DMS79 (cell line): ENCODE measurements around the gene DLG3.
A peak's percentile ranks its signal among the peaks of the same experiment; 100 is the strongest.
"Not testable (repeated sequence)": the region's sequence is repeated elsewhere in the genome, so short reads cannot be mapped to it uniquely, and the experiment has no call there.

ENCODE experiments used
- DNase-seq: peaks from one replicate; lab custom pipeline; 2025; lab: John Stamatoyannopoulos, UW

DLG3 gene

GRCh38 chrX:70444326-70444945 lies at the start of gene DLG3:
TSS of gene DLG3 (plus strand) at chrX:70444835. CDS start at chrX:70445202, 367 bp downstream.
- DNase-seq, result peak; percentile 6

- no peak for DNase-seq
Observed at GRCh38 chrX:70398899-70399298, 45.7 kb upstream of the DLG3 start.

GRCh38 chrX:70400181-70400580 lies 44.5 kb upstream of the DLG3 start:
- not testable (repeated sequence) for DNase-seq

DNA sequence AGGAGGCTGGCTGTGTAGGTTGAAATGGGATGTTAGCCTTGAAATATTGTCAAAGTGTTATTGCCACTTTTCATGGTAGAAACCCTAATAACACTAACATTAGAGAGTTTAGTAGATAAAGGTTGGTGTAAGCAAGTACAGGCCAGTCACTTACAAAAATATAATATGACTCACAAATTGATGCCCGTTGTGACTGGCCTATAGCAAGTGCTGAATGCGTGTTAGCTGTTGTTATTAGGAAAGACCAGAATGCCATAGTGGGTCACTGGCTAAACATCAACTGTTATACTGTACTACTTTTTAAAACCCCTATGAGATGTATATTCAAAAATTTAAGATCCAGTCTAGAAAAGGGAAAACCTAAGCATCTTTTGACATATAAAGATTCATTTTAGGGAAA lies 41.9 kb upstream of the DLG3 start:
- DNase-seq, result no peak

DNA sequence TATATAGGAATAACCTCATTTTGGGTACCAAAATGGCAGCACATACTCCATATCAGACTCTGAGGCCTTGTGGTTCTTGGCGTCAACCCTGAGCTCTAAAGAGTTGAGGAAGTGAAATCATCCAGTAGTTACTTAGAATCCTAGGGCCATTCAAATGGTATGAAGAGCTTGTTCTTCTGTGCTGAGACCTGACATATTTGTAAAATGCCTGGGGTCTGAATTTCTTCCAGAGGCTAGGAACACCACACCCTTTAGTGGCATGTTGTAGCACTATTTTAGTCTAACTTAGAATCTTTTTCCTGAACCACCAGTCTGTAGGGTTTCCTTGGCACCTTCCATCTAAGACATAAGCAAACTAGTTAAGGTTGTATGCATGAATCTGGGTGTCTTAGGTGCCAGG lies 39.6 kb upstream of the DLG3 start:
- no peak for DNase-seq

- no peak for DNase-seq
Observed at GRCh38 chrX:70410921-70411320, 33.7 kb upstream of the DLG3 start.

DNA sequence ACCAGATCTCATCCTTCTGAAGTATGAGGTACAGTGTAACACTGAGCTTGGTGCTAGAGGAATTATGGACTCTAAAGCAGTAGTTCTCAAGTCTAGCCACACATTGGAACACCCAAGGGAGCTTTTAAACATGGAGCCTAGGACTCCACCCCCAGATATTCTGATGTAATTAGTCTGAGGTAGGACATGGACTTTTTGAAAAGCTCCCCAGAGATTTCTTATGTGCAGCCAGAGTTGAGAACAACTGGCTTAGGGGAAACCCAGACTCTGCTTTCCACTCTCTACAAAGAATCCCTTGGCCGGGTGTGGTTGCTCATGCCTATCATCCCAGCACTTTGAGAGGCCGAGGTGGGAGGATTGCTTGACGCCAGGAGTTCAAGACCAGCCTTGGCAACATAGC lies 33.2 kb upstream of the DLG3 start:
- DNase-seq, result no peak

GRCh38 chrX:70421618-70422017 lies 23.0 kb upstream of the DLG3 start:
- DNase-seq, result no peak

DNA sequence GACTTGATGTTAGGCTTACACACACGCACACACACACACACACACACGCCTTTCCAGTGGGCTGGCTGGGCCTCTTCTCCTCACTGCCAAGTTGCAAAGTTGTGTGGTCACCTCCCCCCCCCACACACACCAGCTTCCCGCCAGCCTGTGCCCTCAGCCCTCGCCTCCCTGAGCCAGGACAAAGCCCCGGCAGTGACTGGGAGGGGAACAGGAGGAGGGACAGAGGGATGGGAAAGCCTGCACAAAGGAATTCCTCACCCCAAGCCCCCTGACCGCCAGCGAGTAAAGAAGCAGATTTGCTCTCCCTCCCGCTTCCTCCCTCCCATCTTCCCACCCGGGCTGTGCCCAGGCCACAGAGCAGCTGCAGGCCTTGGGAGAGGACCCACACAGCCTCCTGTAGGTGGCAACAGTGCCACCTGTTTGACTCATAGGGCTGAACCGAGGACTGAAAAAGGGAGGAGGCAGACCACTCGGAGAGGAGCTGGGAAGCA lies 21.7 kb upstream of the DLG3 start, which contains the start of gene GDPD2:
Gene GDPD2 (plus strand): TSS at position 464 of the 491 bp plus-strand sequence. CDS start 1,671 bp downstream, outside the sequence.
- peak; percentile 8 for DNase-seq

- no peak for DNase-seq
Observed at GRCh38 chrX:70423936-70424675, 20.5 kb upstream of the DLG3 start.

DNA sequence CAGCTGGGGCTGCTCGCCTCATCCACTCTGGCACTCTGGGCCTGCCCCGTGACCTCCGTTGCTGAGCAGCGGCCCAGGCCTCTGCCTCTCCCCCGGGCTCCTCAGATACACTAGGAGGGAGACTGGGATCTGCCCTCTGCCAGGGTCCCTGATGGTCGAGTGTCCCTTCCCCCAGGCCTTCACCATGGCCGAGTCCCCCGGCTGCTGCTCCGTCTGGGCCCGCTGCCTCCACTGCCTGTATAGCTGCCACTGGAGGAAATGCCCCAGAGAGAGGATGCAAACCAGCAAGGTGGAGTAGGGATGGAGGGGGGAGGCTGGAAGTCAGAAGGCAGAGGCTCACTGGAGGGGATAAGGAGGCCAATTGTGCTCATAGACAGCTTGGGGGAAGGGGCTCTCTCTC lies 19.8 kb upstream of the DLG3 start:
- DNase-seq, result no peak

DNA sequence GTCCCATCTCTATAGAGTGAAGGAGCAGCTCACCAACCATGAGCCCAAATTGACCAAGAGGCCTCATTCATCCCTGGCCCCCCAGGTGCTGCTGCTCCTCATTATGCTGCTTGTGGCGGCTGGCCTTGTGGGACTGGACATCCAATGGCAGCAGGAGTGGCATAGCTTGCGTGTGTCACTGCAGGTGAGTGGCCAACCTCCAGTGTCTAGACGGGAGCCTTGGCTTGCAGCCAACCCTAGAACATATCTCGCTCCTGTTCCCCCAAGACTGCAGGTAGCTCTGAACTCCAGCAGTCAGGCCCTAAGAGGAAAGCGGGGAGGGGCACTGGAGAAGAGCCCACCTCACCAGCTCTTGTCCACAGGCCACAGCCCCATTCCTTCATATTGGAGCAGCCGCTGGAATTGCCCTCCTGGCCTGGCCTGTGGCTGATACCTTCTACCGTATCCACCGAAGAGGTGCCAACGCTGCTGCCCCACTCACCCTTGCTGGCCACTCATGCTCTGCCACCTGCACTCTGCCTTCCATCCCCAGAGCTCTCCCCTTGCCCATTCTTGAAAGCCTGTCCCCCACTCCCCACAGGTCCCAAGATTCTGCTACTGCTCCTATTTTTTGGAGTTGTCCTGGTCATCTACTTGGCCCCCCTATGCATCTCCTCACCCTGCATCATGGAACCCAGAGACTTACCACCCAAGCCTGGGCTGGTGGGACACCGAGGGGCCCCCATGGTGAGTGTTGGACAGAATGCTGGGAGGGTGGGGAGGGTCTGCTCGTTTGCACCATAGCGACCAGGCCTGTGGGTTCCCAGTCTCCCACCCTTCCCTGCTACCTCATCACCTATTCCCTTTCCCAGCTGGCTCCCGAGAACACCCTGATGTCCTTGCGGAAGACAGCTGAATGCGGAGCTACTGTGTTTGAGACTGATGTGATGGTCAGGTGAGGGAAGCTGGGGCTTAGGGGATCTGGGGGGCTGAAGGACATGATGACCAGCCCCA lies 18.1 kb upstream of the DLG3 start:
- no peak for DNase-seq

DNA sequence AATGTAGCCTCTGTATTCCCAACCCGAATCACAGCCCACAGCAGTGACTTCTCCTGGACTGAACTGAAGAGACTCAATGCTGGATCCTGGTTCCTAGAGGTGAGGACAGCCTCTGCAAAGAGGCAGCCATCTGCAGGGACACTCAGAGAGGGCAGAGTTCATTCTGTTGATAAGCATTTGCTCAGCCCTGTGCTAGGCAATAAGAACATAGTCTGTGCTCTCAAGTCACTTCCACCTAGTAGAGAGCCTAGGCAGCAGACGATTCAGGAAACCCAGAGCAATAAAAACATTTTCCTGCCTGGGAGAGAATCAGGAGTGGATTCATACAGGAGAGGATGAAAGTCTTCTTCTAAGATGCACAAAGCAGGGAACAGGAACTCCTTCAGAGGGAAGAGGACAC lies 17.3 kb upstream of the DLG3 start:
- no peak for DNase-seq

DNA sequence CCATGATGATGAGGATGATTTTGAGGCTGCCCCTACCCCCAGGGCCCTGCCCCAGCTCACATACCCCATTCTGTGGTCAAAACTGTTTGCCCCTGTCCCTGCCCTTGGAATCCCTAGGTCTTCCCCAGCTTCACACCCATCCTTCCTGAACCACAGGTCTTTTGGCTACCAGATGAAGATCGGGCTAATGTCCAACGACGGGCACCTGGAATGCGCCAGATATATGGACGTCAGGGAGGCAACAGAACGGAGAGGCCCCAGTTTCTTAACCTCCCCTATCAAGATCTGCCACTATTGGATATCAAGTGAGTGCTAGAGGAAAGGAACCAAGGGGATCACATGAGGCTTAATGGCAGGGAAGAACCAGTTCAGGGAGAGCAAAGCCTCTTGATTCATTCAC lies 14.9 kb upstream of the DLG3 start:
- DNase-seq, result no peak

GRCh38 chrX:70432936-70433847 lies 11.4 kb upstream of the DLG3 start:
- no peak for DNase-seq

DNA sequence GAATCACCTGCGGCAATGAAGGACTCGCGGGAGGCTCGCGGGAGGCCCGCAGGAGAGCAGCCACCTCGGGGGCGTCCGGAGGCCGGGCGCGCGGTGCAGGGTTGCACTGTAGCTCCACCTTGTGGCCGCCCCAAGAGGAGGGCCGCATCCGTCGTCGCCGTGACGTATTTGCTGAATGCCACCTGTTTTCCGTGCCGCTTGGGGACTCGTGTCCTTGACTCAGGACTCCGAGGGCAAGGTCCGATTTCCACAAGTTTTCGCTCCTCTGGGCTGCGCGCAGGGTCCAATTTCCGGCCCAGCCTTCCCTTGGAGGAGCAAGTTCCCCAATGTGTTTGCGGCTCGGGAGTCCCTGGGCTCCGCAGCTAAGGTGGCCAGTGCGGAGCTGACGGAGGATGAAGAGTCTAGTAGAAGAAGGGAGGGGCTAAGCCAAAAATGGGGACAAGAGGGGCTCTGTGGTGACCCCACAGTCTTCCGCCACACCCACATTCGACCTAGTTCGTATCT lies 10.7 kb upstream of the DLG3 start:
- peak; percentile 29 for DNase-seq

DNA sequence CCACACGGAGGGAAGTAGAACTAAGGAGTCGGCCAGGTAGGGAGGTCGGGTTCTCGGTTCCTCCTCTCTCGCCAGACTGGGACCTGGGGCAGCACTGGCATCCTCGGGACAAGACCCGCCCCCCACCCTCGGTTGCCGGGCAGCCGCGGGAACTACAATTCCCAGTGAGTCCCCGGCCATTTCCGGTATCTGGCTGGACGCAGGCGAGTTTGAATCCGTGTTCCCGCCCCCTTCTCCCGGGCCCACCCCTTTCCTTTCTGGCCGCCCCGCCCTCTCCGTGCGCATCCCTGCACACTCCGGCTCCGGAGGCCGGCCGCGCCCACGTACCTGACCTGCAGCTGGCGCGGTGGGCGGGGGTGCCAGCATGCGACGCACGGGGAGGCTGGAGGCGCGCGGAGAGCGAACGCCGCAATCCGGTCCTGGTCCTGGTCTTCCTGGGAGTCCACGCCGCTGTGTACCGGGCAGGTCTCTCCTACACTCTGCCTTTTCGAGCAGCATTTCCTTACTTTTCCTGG lies 10.2 kb upstream of the DLG3 start:
- peak; percentile 64 for DNase-seq

- DNase-seq, result no peak
Observed at GRCh38 chrX:70434914-70435586, 9.6 kb upstream of the DLG3 start.

DNA sequence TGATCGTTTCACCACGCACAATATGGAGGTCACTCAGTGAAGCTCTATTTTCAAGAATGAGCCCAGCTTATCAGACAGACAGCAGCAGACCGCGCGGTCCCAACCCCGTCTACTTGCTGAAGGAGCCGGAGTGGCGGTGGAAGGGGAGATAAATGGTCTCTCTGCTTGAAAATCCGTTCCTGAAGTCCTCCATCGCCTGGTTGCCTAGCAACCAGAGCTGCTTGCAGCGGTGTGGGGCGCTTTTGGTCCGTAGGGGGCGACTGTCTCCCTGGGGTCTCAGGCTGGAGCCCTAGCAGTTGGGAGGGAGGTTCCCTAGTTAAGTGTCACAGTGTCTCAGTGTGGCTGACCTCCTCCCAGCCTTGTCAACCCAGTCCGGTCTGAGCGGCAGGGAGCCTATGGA lies 8.3 kb upstream of the DLG3 start:
- no peak for DNase-seq

DNA sequence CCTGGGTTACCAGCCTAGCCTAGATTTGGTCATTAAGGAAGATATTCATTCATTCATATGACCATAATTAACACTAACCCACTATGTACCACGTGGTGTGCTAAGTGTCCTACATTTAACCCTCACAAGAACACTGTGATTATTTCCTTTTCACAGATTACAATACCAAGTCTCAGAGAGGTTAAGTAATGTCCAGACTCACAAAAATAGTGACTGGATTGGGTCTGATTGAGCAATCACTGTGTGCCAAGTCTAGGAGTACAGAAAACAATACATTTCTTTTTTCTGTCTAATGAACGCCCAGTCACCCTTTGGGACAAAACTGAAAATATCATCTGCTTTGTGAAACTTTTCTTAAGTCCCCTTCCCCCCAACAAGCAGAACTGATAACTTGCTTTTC lies 7.6 kb upstream of the DLG3 start:
- DNase-seq, result no peak
